ENCODE data around the gene VCAM1.
"Not testable (repeated sequence)": the region's sequence is repeated elsewhere in the genome, so short reads cannot be mapped to it uniquely, and the experiment has no call there.

Gene VCAM1

GRCh38 chr1:100730130-100730529, 10.6 kb downstream of the VCAM1 start:
- no peak for DNase-seq

- no peak for DNase-seq
Measured at GRCh38 chr1:100731309-100731708, 11.8 kb downstream of the VCAM1 start.

- no peak for DNase-seq
Measured at GRCh38 chr1:100731758-100732157, 12.2 kb downstream of the VCAM1 start.

- no peak for DNase-seq
Measured at GRCh38 chr1:100734676-100735075, 15.1 kb downstream of the VCAM1 start.

GRCh38 chr1:100735244-100735643, 15.7 kb downstream of the VCAM1 start:
- DNase-seq: no peak

GRCh38 chr1:100736324-100736723, 16.8 kb downstream of the VCAM1 start:
- no peak for DNase-seq

- DNase-seq: no peak
Measured at GRCh38 chr1:100736746-100737145, 17.2 kb downstream of the VCAM1 start.

- no peak for DNase-seq
Measured at GRCh38 chr1:100746542-100746932, 27.0 kb downstream of the VCAM1 start.

- DNase-seq: no peak
Measured at GRCh38 chr1:100747771-100748170, 28.2 kb downstream of the VCAM1 start.

GRCh38 chr1:100750005-100750885, 30.7 kb downstream of the VCAM1 start:
- DNase-seq: no peak

- DNase-seq: no peak
Measured at GRCh38 chr1:100752791-100753190, 33.2 kb downstream of the VCAM1 start.

GRCh38 chr1:100757946-100758345, 38.4 kb downstream of the VCAM1 start:
- no peak for DNase-seq

GRCh38 chr1:100759188-100759587, 39.6 kb downstream of the VCAM1 start:
- no peak for DNase-seq

- DNase-seq: no peak
Measured at GRCh38 chr1:100760511-100760910, 41.0 kb downstream of the VCAM1 start.

- DNase-seq: no peak
Measured at GRCh38 chr1:100762461-100762860, 42.9 kb downstream of the VCAM1 start.

GRCh38 chr1:100767176-100767890, 47.8 kb downstream of the VCAM1 start:
- DNase-seq: no peak

GRCh38 chr1:100769323-100769722, 49.8 kb downstream of the VCAM1 start:
- DNase-seq: no peak

GRCh38 chr1:100769906-100770646, 50.5 kb downstream of the VCAM1 start:
- no peak for DNase-seq

GRCh38 chr1:100773444-100773843, 53.9 kb downstream of the VCAM1 start:
- DNase-seq: no peak

GRCh38 chr1:100774370-100774769, 54.8 kb downstream of the VCAM1 start:
- DNase-seq: no peak

- DNase-seq: no peak
Measured at GRCh38 chr1:100775483-100775882, 55.9 kb downstream of the VCAM1 start.

- DNase-seq: no peak
Measured at GRCh38 chr1:100778748-100779147, 59.2 kb downstream of the VCAM1 start.

GRCh38 chr1:100780814-100781213, 61.3 kb downstream of the VCAM1 start:
- no peak for DNase-seq

- not testable (repeated sequence) for DNase-seq
Measured at GRCh38 chr1:100781728-100782127, 62.2 kb downstream of the VCAM1 start.

Data from NCI-H1092 (cell line).